ENCODE data around the gene WNT2B.
"Not testable (repeated sequence)": the region's sequence is repeated elsewhere in the genome, so short reads cannot be mapped to it uniquely, and the experiment has no call there.

The WNT2B gene

DNA sequence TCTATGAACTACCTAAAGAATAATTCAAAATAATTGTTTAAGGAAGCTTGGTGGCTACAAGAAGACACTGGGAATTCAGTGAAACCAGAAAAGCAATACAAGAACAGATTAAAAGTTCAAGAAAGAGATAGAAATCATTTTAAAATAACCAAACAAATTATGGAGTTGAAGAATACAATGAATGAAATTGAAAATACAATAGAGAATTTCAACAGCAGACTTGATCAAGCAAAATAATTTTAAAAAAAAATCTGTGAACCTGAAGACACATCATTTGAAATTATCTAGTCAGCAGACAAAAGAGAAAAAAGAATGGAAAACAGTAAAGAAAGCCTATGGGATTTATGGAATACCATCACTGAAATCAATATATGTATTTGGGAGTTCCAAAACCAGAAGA lies 31.2 kb upstream of the WNT2B start:
- TF ChIP-seq ESRRG (CRISPR knock-in tag; IDR thresholded peaks at IDR 0.05) (no peak), BACH2 (CRISPR knock-in tag; IDR thresholded peaks at IDR 0.05; ENCODE audit: borderline replicate concordance) (no peak), CSDC2 (CRISPR knock-in tag; IDR thresholded peaks at IDR 0.05) (no peak), ZFP30 (CRISPR knock-in tag; IDR thresholded peaks at IDR 0.05) (no peak), ZC3H10 (CRISPR knock-in tag; IDR thresholded peaks at IDR 0.05) (no peak)
- no peak for ATAC-seq

DNA sequence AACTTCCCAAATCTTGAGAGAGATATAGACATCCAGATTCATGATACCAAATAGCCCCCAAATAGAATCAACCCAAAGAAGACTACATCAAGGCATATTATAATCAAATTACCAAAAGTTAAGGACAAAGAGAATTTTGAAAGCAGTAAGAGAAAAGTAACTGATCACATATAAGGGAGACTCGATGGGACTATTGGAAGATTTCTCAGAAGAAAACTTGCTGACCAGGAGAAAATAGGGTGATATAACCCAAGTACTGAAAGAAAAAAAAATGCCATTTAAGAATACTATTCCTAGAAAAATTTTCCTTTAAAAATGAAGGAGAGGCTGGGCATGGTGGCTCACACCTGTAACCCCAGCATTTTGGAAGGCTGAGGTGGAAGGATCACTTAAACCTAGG lies 30.5 kb upstream of the WNT2B start:
- no peak for ATAC-seq

DNA sequence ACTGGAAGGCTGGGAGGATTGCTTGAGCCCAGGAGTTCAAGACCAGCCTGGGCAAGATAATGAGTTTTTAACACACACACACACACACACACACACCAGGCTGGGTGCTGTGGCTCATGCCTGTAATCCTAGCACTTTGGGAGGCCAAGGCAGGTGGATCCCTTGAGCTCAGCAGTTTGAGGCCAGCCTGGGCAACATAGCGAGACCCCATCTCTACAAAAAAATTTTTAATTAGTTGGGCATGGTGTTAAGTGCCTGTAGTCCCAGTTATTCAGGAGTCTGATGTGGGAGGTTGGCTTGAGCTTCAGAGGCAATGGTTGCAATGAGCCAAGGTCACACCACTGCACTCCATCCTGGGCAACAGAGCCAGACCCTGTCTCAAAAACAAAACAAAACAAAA lies 22.7 kb upstream of the WNT2B start:
- not testable (repeated sequence) for ATAC-seq

More for the DNA sequence above, 30.5 kb upstream of the WNT2B start:
- TF ChIP-seq, protein P1, sequence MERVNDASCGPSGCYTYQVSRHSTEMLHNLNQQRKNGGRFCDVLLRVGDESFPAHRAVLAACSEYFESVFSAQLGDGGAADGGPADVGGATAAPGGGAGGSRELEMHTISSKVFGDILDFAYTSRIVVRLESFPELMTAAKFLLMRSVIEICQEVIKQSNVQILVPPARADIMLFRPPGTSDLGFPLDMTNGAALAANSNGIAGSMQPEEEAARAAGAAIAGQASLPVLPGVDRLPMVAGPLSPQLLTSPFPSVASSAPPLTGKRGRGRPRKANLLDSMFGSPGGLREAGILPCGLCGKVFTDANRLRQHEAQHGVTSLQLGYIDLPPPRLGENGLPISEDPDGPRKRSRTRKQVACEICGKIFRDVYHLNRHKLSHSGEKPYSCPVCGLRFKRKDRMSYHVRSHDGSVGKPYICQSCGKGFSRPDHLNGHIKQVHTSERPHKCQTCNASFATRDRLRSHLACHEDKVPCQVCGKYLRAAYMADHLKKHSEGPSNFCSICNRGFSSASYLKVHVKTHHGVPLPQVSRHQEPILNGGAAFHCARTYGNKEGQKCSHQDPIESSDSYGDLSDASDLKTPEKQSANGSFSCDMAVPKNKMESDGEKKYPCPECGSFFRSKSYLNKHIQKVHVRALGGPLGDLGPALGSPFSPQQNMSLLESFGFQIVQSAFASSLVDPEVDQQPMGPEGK (CRISPR knock-in tag; IDR thresholded peaks at IDR 0.05; ENCODE audit: borderline replicate concordance) = no peak

DNA sequence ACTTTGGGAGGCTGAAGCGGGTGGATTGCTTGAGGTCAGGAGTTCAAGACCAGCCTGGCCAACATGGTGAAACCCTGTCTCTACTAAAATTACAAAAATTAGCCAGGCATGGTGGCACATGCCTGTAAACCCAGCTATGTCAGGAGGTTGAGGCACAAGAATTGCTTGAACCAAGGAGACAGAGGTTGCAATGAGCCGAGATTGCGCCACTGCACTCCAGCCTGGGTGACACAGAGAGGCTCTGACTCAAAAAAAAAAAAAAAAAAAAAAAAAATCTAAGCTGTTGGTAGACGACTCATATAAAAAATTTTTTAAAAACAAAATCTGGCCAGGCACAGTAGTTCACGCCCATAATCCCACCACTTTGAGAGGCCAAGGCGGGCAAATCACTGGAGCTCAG lies 21.1 kb upstream of the WNT2B start:
- not testable (repeated sequence) for ATAC-seq

DNA sequence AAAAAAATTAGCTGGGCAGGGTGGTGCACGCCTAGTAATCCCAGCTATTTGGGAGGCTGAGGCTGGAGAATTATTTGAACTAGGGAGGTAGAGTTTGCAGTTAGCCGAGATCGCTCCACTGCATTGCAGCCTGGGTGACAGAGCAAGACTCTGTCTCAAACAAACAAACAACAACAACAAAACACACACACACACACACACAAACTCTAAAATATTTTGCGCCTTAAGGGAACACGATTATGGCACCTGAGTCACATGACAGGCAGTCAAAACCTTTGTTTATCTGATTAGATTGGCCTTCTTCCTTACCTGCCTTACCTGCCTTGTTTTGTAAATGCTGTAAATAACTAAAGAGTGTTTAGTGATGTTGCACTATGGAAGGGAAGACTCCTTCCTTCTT lies 20.6 kb upstream of the WNT2B start:
- no peak for ATAC-seq
- TF ChIP-seq RARB (CRISPR knock-in tag; IDR thresholded peaks at IDR 0.05) (no peak), ZNF565 (CRISPR knock-in tag; conservative IDR thresholded peaks at IDR 0.05; ENCODE audit: low read depth) (no peak), ZNF8 (CRISPR knock-in tag; IDR thresholded peaks at IDR 0.05) (no peak), ZC3H10 (CRISPR knock-in tag; IDR thresholded peaks at IDR 0.05) (no peak), ZFP3 (CRISPR knock-in tag; IDR thresholded peaks at IDR 0.05) (no peak), TCF4 (CRISPR knock-in tag; IDR thresholded peaks at IDR 0.05; ENCODE audit: borderline replicate concordance) (no peak), OSR1 (CRISPR knock-in tag; IDR thresholded peaks at IDR 0.05) (no peak), TOX (CRISPR knock-in tag; IDR thresholded peaks at IDR 0.05; ENCODE audit: borderline replicate concordance) (no peak), ESRRG (CRISPR knock-in tag; IDR thresholded peaks at IDR 0.05) (no peak), ZFP30 (CRISPR knock-in tag; IDR thresholded peaks at IDR 0.05) (no peak), ARNTL (CRISPR knock-in tag; IDR thresholded peaks at IDR 0.05; ENCODE audit: borderline replicate concordance, low read depth) (no peak)
- TF ChIP-seq, protein P2, sequence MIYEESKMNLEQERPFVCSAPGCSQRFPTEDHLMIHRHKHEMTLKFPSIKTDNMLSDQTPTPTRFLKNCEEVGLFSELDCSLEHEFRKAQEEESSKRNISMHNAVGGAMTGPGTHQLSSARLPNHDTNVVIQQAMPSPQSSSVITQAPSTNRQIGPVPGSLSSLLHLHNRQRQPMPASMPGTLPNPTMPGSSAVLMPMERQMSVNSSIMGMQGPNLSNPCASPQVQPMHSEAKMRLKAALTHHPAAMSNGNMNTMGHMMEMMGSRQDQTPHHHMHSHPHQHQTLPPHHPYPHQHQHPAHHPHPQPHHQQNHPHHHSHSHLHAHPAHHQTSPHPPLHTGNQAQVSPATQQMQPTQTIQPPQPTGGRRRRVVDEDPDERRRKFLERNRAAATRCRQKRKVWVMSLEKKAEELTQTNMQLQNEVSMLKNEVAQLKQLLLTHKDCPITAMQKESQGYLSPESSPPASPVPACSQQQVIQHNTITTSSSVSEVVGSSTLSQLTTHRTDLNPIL (CRISPR knock-in tag; IDR thresholded peaks at IDR 0.05; ENCODE audit: low read depth) = no peak
- TF ChIP-seq, protein P3, sequence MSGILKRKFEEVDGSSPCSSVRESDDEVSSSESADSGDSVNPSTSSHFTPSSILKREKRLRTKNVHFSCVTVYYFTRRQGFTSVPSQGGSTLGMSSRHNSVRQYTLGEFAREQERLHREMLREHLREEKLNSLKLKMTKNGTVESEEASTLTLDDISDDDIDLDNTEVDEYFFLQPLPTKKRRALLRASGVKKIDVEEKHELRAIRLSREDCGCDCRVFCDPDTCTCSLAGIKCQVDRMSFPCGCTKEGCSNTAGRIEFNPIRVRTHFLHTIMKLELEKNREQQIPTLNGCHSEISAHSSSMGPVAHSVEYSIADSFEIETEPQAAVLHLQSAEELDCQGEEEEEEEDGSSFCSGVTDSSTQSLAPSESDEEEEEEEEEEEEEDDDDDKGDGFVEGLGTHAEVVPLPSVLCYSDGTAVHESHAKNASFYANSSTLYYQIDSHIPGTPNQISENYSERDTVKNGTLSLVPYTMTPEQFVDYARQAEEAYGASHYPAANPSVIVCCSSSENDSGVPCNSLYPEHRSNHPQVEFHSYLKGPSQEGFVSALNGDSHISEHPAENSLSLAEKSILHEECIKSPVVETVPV (CRISPR knock-in tag; IDR thresholded peaks at IDR 0.05) = no peak
- TF ChIP-seq, protein P1 (CRISPR knock-in tag; IDR thresholded peaks at IDR 0.05; ENCODE audit: borderline replicate concordance) = no peak

DNA sequence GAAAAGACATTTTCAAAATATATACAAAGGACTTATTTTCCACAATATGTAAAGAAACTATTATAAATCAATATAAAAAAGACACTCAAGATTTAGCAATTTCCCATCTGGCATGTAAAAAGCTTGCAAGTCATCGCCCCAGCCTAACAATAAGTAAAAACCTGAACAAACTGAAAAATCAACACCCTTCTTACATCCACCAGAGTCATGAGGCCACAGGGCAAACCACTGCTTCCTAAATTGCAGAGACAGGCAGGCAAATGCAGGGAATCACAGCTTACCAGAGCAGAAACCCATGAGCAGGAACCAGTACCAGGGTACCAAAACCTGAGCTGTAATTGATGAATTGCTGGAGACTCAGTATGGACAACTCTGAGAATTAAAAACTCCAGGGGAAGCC lies 16.7 kb upstream of the WNT2B start:
- ATAC-seq = no peak
- TF ChIP-seq PPARA (CRISPR knock-in tag; IDR thresholded peaks at IDR 0.05; ENCODE audit: borderline replicate concordance) (no peak), OSR1 (CRISPR knock-in tag; IDR thresholded peaks at IDR 0.05) (no peak)

DNA sequence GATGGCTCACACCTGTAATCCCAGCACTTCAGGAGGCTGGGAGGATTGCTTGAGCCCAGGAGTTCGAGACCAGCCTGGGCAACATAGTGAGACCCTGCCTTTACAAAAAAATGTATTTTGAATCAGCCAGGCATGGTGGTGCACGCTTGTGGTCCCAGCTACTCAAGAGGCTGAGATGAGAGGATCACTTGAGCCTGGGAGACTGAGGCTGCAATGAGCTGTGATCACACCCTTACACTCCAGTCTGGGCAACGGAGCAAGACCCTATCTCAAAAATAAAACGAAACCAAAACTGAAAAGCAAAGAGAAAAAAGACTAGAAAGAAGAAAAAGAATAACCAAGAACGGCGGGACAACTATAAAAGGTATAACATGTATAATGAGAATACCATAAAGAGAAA lies 15.4 kb upstream of the WNT2B start:
- TF ChIP-seq RARB (CRISPR knock-in tag; IDR thresholded peaks at IDR 0.05) (no peak), SNAI2 (CRISPR knock-in tag; IDR thresholded peaks at IDR 0.05) (no peak)
- TF ChIP-seq, protein P1 (CRISPR knock-in tag; IDR thresholded peaks at IDR 0.05; ENCODE audit: borderline replicate concordance) = no peak
- TF ChIP-seq, protein P3 (CRISPR knock-in tag; IDR thresholded peaks at IDR 0.05) = no peak
- no peak for ATAC-seq

All from SK-N-SH treated with all-trans-retinoic acid at 6 μM for 48 hours (cell line).